GM12878 (cell line): ENCODE data around the gene MOV10L1. TPM values are rescaled to one million over a fixed set of nuclear protein-coding genes. Genes with fewer than 3 reads are reported as not detected.

ENCODE experiments used
- ATAC-seq: fragments of 200-7000 bp; cut with Tn5 transposase; 3 replicates; pipeline ENCODE4 v1.9.1; 2020; ENCODE audit warnings: mild to moderate bottlenecking, moderate library complexity
- BruUV-seq: library from RNA; stranded (reverse); fragments of 400-500 nt; replicated peaks from 2 replicates; lab custom pipeline; 2021; lab: Mats Ljungman, UMichigan
- CTCF ChIA-PET: fragments of 300-600 bp; sonication (Branson Sonifier 250); formaldehyde crosslinking; extraction: SDS; loops from one replicate; lab custom pipeline; 2021; ENCODE audit warnings: inconsistent platforms; lab: Yijun Ruan, JAX
- POLR2A ChIA-PET: fragments of 350-600 bp; formaldehyde crosslinking; extraction: SDS; loops from one replicate; lab custom pipeline; 2021; ENCODE audit warnings: inconsistent platforms; lab: Charles Lee
- RAD21 ChIA-PET: fragments of 300-600 bp; sonication (Branson Sonifier 250); formaldehyde crosslinking; loops from one replicate; lab custom pipeline; 2023; ENCODE audit warnings: antibody characterized with exemption; ENCODE audit not compliant: unreplicated experiment; lab: Charles Lee
- SMC1A ChIA-PET: fragments of 300-600 bp; sonication (Branson Sonifier 250); formaldehyde crosslinking; loops from one replicate; lab custom pipeline; 2023; ENCODE audit not compliant: unreplicated experiment, uncharacterized antibody; lab: Charles Lee
- DNase-seq: peaks from one replicate; pipeline ENCODE4 v3.0.0-alpha.2; 2011; ENCODE audit warnings: low read depth, low spot score
- FAIRE-seq: peaks from 3 replicates; lab custom pipeline; 2011; peaks lifted over from hg19 to GRCh38; lab: Jason Lieb, UNC
- H2AFZ ChIP-seq: 2 replicates; pipeline ENCODE4 v1.6.0; 2011; ENCODE audit warnings: low read depth, low read length, control low read depth; ENCODE audit not compliant: control insufficient read depth
- H3K27ac ChIP-seq: 2 replicates; pipeline ENCODE4 v1.5.1; 2011; ENCODE audit warnings: control low read depth; ENCODE audit not compliant: control insufficient read depth, insufficient read depth
- H3K27me3 ChIP-seq, 2 experiments: replicated peaks in 1 of 2; 2 replicates each; pipeline versions ENCODE4 v1.6.0 to v1.6.1; 2011; ENCODE audit warnings: low read length in 1 of 2; ENCODE audit not compliant: control insufficient read depth in 2 of 2, insufficient read depth in 2 of 2
- H3K36me3 ChIP-seq, 2 experiments: 2 replicates each; pipeline ENCODE4 v1.5.1; 2011; ENCODE audit warnings: low read length in 1 of 2; ENCODE audit not compliant: control insufficient read depth in 2 of 2, insufficient read depth in 2 of 2
- H3K4me1 ChIP-seq: 2 replicates; pipeline ENCODE4 v1.6.1; 2011; ENCODE audit warnings: mild to moderate bottlenecking, low read length, moderate library complexity, mixed read lengths; ENCODE audit not compliant: control insufficient read depth, insufficient read depth
- H3K4me2 ChIP-seq: 2 replicates; pipeline ENCODE4 v1.6.0; 2011; ENCODE audit warnings: control low read depth; ENCODE audit not compliant: control insufficient read depth, insufficient read depth
- H3K4me3 ChIP-seq: fragments of 200-600 bp; sonication (generic); 2 replicates; pipeline ENCODE4 v1.5.1; 2016
- H3K79me2 ChIP-seq: 2 replicates; pipeline ENCODE4 v1.6.0; 2011; ENCODE audit warnings: low read length; ENCODE audit not compliant: control insufficient read depth, insufficient read depth
- H3K9ac ChIP-seq: 2 replicates; pipeline ENCODE4 v1.8.0; 2011; ENCODE audit warnings: low read length, control low read depth, mixed read lengths; ENCODE audit not compliant: control insufficient read depth, insufficient read depth
- H3K9me3 ChIP-seq: replicated peaks from 3 replicates; pipeline ENCODE4 v1.5.1; 2011; ENCODE audit warnings: mild to moderate bottlenecking, low read length; ENCODE audit not compliant: control insufficient read depth, insufficient read depth
- H4K20me1 ChIP-seq: 2 replicates; pipeline ENCODE4 v1.6.0; 2011; ENCODE audit not compliant: control insufficient read depth, insufficient read depth
- ATF3 ChIP-seq: IDR thresholded peaks from 2 replicates; pipeline ENCODE4 v1.6.1; 2011; ENCODE audit warnings: low read depth, mild to moderate bottlenecking, low read length, moderate library complexity, borderline replicate concordance; ENCODE audit errors: extremely low read depth
- EED ChIP-seq: sonication (generic); IDR thresholded peaks from 2 replicates; pipeline ENCODE4 v1.6.1; 2016; ENCODE audit warnings: antibody characterized with exemption, low read depth
- ESRRA ChIP-seq: IDR thresholded peaks from 2 replicates; pipeline ENCODE4 v1.6.1; 2012; ENCODE audit warnings: mild to moderate bottlenecking, low read length, improper control_type of control experiment
- GATAD2B ChIP-seq: fragments of 450-650 bp; conservative IDR thresholded peaks from 2 replicates; pipeline ENCODE4 v1.6.1; 2017; ENCODE audit warnings: low read depth, mild to moderate bottlenecking, moderate library complexity
- HDGF ChIP-seq: fragments of 450-650 bp; IDR thresholded peaks from 2 replicates; pipeline ENCODE4 v1.6.1; 2016; ENCODE audit warnings: antibody characterized with exemption
- HSF1 ChIP-seq: fragments of 150-350 bp; IDR thresholded peaks from 2 replicates; pipeline ENCODE4 v1.6.1; 2014; ENCODE audit warnings: mild to moderate bottlenecking, low read depth, low read length
- KAT2A ChIP-seq: conservative IDR thresholded peaks from 2 replicates; pipeline ENCODE4 v1.6.1; 2011; ENCODE audit warnings: low read depth, low read length; ENCODE audit not compliant: control insufficient read depth
- MTA2 ChIP-seq: fragments of 450-650 bp; IDR thresholded peaks from 2 replicates; pipeline ENCODE4 v1.6.1; 2016; ENCODE audit warnings: low read depth, mild to moderate bottlenecking, moderate library complexity
- NBN ChIP-seq: fragments of 450-650 bp; IDR thresholded peaks from 2 replicates; pipeline ENCODE4 v1.6.1; 2016
- NFXL1 ChIP-seq: fragments of 450-650 bp; IDR thresholded peaks from 2 replicates; pipeline ENCODE4 v1.6.1; 2017; ENCODE audit warnings: antibody characterized with exemption, mild to moderate bottlenecking, borderline replicate concordance
- NKRF ChIP-seq: fragments of 450-650 bp; conservative IDR thresholded peaks from 2 replicates; pipeline ENCODE4 v1.6.1; 2017; ENCODE audit warnings: mild to moderate bottlenecking, moderate library complexity
- PML ChIP-seq: IDR thresholded peaks from 2 replicates; pipeline ENCODE4 v1.6.1; 2012; ENCODE audit warnings: low read length, inconsistent platforms
- POLR2AphosphoS2 ChIP-seq: IDR thresholded peaks from 2 replicates; pipeline ENCODE4 v1.6.1; 2011; ENCODE audit warnings: low read depth, mild to moderate bottlenecking, low read length, improper control_type of control experiment, moderate library complexity
- RAD21 ChIP-seq: IDR thresholded peaks from 2 replicates; pipeline ENCODE4 v1.6.1; 2011; ENCODE audit warnings: mild to moderate bottlenecking, low read depth, low read length, moderate library complexity; ENCODE audit not compliant: insufficient read depth
- SIX5 ChIP-seq: IDR thresholded peaks from 2 replicates; pipeline ENCODE4 v1.6.1; 2011; ENCODE audit warnings: mild to moderate bottlenecking, low read depth, low read length, moderate library complexity; ENCODE audit not compliant: severe bottlenecking
- ZBTB33 ChIP-seq: fragments of 450-650 bp; IDR thresholded peaks from 2 replicates; pipeline ENCODE4 v1.6.1; 2017; ENCODE audit warnings: mild to moderate bottlenecking
- ZNF207 ChIP-seq: fragments of 450-650 bp; IDR thresholded peaks from 2 replicates; pipeline ENCODE4 v1.6.1; 2014; ENCODE audit warnings: antibody characterized with exemption, mild to moderate bottlenecking, borderline replicate concordance
- ZSCAN29 ChIP-seq: fragments of 450-650 bp; IDR thresholded peaks from 2 replicates; pipeline ENCODE4 v1.6.1; 2017; ENCODE audit warnings: mild to moderate bottlenecking, moderate library complexity
- WGBS: methylation state at CpG from one replicate; pipeline ENCODE4 v1.1.6; 2016; ENCODE audit warnings: low lambda C conversion rate; ENCODE audit not compliant: insufficient replicate concordance, insufficient coverage; ENCODE audit errors: missing lambda C conversion rate; 5-methylcytosine and 5-hydroxymethylcytosine counted together
- in situ Hi-C: fragments of 300-500 bp; cut with MboI; formaldehyde crosslinking; loops from 9 replicates; pipeline ENCODE4 v1.14.3; 2018; ENCODE audit warnings: mixed read lengths
- intact Hi-C: fragments of 100-400 bp; cut with micrococcal nuclease; formaldehyde crosslinking; loops from one replicate; pipeline ENCODE4 v1.14.2; 2022; ENCODE audit not compliant: unreplicated experiment
- polyA plus RNA-seq, 11 experiments: library from polyadenylated mRNA; depleted of rRNA in 4 of 11; unstranded in 6 of 11; stranded (reverse) in 5 of 11; fragments of >200 nt; fragmentation: Nextera tagmentation in 4 of 11; fragmentation: Illumina TruSeq in 1 of 11; extraction: Ambion mirVana in 4 of 11; extraction: Trizol in 1 of 11; gene quantifications; 1 replicate in 1 of 11; 2 replicates in 10 of 11; pipeline versions ENCODE4 v1.2.1 to v1.2.3, GENCODE V29; 2011 to 2016; ENCODE audit warnings: inconsistent platforms in 2 of 11, missing spikeins in 2 of 11, low read depth in 1 of 11
- total RNA-seq, 4 experiments: library from RNA; depleted of rRNA in 3 of 4; stranded (reverse); fragments of >200 nt in 3 of 4; fragmentation: Illumina TruSeq in 1 of 4; extraction: Trizol in 1 of 4; gene quantifications; 2 replicates each; pipeline versions ENCODE4 v1.2.1 to v1.2.3, GENCODE V29; 2013 to 2021

MOV10L1 gene
- total and polyA plus RNA-seq, 10 of the 15 experiments (the other 5 are each of a cell fraction or from before 2014, with no cell fraction given), result 0.22 TPM; not detected in 9

- Histone ChIP-seq H3K27me3 (no peaks in the 10 kb centered on the region; a peak in 2 of 4 replicates), H3K4me2 (no peak overlapping the region), H3K36me3 (no peaks in the 10 kb centered on the region), H2AFZ (no peak overlapping the region), H3K27ac (no peak overlapping the region), H3K4me3 (no peak overlapping the region), H3K4me1 (0 out of 2 replicates have a peak, but pooled peaks cover 3% of the 10 kb centered on the region), H3K9me3 (no peaks in the 10 kb centered on the region), H3K9ac (no peak overlapping the region), H3K79me2 (no peaks in the 10 kb centered on the region)
- BruUV-seq, result no TSS peak
- no peak for DNase-seq
- TF ChIP-seq ZNF207 (no peak), NFXL1 (no peak), PML (no peak), RAD21 (no peak), SIX5 (no peak), ZBTB33 (no peak), ZSCAN29 (no peak), NBN (no peak), KAT2A (no peak), ESRRA (no peak), NKRF (no peak), MTA2 (no peak), HDGF (no peak), ATF3 (no peak), HSF1 (no peak), GATAD2B (no peak), POLR2AphosphoS2 (no peak), EED (no peak)
- TF ChIP-seq, all 136 proteins: peak for 0
- no peak for ATAC-seq
- 54% methylated on average over 7 of the region's 7 CpGs for WGBS
- in situ Hi-C loops (no loop called here), intact Hi-C loops (no loop called here)
- ChIA-PET CTCF (no interaction called here), POLR2A (no interaction called here), SMC1A (no interaction called here), RAD21 (no interaction called here)
- FAIRE-seq, result no peak
- no peaks in the 10 kb centered on the region for H4K20me1 ChIP-seq
These were observed 29.9 kb upstream of the MOV10L1 start for GRCh38 chr22:50059881-50060262.
